ENCODE measurements around the gene MAPK14.
A peak's percentile ranks its signal among the peaks of the same experiment; 100 is the strongest.
"Not testable (repeated sequence)": the region's sequence is repeated elsewhere in the genome, so short reads cannot be mapped to it uniquely, and the experiment has no call there.

Gene MAPK14

DNA sequence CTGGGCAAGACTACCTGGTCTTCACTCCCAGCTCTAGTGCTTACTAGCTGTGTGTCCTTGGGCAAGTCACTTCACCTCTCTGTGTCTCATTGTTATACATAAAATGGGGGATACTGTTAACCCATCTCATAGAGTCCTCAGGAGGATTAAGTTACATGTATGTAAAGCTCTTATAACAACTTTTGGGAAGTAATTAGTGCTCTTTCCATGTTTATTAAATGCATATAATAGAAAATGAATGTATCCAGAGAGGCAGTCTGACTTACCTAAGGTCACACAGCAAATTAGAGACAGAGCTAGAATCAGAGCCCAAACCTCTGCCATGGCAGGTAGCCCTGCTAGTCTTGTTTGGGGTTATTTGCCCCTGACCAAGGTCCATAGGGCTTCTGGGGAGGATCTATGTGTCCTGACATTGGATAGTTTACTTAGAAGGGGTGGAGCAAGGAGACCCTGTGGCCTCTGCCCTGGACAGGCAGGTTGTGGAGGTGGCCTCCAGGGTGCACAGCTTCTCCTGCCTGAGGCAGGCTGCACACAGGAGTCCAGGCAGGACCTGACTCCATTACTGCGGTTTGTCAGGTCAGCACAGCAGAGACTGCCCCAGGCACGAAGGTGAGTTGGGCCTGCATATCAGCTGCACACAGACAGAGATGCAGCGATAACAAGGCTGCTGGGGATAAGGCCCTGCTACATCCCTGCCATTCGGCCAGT lies 94.3 kb downstream of the MAPK14 start:
- FAIRE-seq (no peak), DNase-seq (ENCODE audit: low spot score) (no peak)

DNA sequence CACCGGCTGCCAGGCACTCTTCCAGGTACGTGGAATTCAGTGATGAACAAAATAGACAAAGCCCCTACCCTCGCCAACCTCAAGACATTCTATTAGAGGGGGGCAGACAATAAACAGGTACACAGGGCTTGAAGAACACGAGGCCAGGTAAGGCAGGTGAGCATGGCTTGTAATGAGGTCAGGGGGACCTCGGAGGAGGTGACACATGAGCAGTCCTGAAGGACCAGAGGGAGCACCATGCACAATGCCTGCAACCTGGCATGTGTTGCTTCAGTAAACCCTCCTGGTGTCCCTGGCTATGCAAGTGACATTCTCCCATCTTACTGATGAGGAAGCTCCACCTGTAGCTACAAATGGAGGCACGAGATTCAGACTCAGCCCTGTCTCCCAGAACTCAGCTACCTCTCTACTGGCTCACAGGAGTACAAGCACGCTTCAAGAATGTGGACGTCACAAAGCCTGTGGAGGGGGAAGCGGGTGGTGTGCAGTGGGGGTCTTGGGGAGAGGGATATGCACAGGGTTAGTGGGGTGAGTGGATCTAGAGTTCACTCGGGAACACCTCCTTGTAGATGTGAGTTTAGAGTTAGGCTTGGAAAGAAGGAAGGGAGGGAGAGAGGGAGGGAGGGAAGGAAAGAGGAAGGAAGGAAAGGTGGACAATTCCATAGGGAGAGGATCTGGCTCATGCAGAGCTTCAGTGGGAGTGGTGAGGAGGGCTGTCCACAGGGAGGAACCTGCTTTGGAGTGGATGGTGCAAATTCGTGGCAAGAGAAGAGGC lies 95.1 kb downstream of the MAPK14 start:
- DNase-seq (ENCODE audit: low spot score) (no peak), FAIRE-seq (no peak)

GRCh38 chr6:36123270-36124139 lies 95.9 kb downstream of the MAPK14 start:
- DNase-seq (ENCODE audit: low spot score) (peak; percentile 75), FAIRE-seq (no peak)

GRCh38 chr6:36124346-36124745 lies 96.7 kb downstream of the MAPK14 start:
- not testable (repeated sequence) for FAIRE-seq; DNase-seq (ENCODE audit: low spot score)

DNA sequence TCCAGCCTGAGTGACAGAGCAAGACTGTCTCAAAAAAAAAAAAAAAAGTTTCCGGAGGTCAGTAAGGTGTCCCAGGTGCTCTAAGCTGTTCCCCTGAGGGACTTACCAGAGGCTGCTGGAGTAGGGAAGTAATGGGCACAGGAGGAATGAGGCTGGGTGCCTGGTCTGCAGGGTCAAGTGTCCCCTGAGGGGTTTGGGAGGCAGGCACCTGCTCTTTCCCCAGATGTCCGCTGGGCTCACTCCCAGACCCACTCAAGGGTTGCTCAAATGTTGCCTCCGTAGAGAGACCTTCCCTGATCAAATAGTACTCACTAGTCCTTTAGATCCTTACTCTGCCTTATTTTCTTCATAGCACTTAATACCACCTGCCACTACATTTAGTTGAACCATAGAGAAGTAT lies 97.3 kb downstream of the MAPK14 start:
- DNase-seq (ENCODE audit: low spot score) (no peak), FAIRE-seq (no peak)

DNA sequence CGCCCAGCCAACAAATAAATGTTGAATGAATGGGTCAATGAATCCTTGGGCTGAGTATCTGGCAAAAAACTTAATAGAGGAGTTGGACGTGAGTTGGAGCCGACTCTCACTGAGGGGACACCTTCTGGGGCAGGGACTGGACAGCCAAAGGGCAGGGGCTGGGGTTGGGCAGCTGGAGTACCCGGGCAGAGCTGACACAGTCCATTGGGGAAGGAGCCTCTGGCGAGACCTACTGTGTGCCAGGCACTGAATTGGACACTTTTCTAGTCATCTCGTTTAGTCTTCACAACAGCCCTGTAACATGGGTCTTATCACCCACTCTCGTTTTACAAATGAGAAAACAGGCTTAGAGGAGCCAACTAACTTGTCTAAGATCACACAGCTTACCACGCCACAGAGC lies 98.0 kb downstream of the MAPK14 start:
- FAIRE-seq (no peak), DNase-seq (ENCODE audit: low spot score) (no peak)

GRCh38 chr6:36126121-36126520 lies 98.5 kb downstream of the MAPK14 start:
- no peak for FAIRE-seq

DNA sequence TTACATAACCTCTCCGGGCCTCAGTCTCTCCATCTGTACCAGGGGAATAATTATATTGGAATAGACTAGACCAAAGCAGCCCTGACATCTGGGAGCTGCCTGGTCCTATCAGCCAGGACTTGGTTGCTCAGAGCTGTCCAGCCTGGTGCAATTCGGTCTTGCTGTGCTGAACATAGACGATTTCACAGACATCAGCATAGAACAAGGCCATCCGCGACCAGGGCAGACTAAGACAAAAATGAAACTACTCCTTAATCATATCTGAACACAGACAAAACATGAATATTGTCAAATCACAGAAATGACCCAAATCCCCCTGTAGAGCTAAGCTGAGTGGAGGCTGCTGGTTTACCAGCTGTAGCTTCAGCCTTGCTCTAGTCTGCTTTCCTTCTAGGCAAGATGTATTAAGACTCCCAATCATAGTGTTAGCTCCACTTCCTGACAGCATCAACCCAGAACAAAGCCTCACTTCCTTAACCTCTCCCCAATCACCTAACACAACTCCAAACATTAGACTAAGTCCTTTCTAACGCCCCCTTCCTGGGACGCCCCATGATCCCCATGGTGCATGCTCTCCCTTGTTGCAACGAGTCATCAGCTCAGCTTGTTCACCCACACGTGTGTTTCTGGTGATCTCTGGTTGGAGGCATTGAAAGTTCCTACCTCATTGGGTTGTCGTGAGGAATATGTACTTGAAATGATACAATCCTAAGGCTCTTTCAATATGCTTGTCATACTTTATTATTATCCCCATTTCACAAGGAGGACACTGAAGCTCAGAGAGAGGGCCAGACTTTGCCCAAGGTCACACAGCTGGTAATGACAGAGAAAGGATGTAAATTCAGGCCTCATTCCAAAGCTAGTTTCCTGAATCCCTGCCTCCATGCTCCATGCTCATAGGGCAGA lies 99.2 kb downstream of the MAPK14 start:
- FAIRE-seq (no peak), DNase-seq (ENCODE audit: low spot score) (no peak)

More at GRCh38 chr6:36126121-36126520, 98.5 kb downstream of the MAPK14 start:
- no peak for DNase-seq (ENCODE audit: low spot score)

DNA sequence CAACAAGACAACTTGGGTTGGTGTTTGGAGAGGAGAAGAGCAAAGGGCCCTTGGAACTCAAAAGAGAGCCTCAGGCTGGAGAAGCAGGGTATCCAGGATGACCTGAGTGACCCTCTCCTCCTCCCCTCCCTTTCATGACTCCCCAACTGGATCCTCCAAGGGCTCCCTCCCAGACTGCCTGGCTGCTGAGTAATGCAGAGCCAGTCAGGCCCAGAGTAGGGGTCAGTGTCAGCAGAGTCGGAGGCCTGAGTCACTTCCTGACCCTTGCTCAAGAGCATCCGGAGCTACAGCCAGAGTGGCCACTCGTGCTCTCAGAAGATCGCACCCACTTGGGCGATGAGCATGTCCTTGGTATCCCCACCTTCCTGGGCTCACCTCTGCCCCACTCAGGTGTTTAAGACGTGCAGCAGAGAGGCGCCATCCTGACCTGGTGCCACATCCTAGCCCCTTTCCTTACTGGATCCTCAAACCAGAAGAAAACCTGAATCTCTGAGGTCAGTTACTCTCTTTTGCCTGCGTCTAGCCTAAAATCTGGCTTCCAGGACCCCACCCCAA lies 99.9 kb downstream of the MAPK14 start:
- FAIRE-seq (no peak), DNase-seq (ENCODE audit: low spot score) (peak; percentile 33)

DNA sequence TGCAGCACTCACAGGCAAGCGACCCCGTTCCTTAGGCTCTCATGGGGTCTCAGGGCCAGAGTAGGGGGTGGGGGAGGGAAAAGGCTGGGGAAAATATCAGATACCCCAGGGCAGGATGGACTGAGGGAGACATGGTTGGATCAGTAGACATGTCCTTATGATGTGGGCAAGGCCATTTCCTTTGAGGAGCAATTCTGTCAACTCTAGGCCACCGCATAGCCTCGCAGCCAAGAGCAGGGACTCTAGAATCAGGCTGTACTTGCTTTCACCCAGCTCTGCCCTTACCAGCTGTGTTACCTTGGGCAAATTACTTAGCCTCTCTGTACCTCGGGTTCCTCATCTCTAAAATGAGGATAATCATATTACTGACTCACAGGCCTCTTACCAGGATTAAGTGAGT lies 100.5 kb downstream of the MAPK14 start:
- FAIRE-seq (no peak), DNase-seq (ENCODE audit: low spot score) (no peak)

GRCh38 chr6:36128793-36129192 lies 101.2 kb downstream of the MAPK14 start:
- DNase-seq (ENCODE audit: low spot score), result no peak
- no peak for FAIRE-seq

DNA sequence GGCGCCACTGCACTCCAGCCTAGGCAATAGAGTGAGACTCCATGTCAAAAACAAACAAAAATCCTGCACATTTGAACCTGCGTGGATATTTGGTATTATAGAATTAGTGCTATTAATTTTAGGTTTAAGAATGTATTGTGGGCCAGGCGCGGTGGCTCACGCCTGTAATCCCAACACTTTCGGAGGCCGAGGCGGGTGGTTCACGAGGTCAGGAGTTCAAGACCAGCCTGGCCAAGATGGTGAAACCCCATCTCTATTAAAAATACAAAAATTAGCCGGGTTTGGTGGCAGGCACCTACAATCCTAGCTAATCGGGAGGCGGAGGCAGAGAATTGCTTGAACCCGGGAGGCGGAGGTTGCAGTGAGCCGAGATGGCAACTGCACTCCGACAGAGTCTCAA lies 101.7 kb downstream of the MAPK14 start:
- DNase-seq (ENCODE audit: low spot score); FAIRE-seq: not testable (repeated sequence)

DNA sequence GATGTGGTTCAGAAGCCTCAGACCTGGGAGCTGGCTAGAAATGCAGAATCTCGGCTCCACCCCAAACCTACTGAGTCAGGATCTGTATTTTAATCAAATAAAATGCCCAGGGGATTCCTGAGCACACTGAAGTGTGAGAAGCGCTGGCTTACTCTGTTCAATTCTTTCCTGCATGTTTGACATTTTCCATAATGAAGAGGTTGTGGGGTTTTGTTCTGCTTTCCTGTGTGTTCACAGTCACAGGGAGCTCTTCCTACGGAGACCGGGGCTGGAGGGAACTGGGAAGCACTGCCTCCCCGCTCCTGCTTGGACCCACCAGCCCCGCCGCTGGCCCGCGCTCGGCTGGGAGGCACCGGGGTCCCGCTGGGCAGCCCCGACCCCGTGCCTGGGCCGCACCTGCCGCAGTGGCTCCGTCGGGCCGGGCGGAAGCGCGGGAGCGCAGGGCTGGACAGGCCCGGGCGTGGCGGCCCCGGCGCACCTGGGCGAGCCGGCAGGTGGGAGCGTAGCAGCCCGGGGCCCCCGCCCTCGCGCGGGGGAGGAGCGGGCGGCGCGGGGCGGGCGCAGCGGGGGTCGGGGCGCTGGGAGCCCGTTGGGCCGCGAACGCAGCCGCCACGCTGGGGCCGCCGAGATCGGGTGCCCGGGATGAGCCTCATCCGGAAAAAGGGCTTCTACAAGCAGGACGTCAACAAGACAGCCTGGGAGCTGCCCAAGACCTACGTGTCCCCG lies 102.5 kb downstream of the MAPK14 start, which contains the start of gene MAPK13:
Gene MAPK13, plus strand, starts transcription at position 573 of the 726 bp plus-strand sequence. Its CDS starts 70 bp downstream, at position 643.
- DNase-seq (ENCODE audit: low spot score) (no peak), FAIRE-seq (no peak)

DNA sequence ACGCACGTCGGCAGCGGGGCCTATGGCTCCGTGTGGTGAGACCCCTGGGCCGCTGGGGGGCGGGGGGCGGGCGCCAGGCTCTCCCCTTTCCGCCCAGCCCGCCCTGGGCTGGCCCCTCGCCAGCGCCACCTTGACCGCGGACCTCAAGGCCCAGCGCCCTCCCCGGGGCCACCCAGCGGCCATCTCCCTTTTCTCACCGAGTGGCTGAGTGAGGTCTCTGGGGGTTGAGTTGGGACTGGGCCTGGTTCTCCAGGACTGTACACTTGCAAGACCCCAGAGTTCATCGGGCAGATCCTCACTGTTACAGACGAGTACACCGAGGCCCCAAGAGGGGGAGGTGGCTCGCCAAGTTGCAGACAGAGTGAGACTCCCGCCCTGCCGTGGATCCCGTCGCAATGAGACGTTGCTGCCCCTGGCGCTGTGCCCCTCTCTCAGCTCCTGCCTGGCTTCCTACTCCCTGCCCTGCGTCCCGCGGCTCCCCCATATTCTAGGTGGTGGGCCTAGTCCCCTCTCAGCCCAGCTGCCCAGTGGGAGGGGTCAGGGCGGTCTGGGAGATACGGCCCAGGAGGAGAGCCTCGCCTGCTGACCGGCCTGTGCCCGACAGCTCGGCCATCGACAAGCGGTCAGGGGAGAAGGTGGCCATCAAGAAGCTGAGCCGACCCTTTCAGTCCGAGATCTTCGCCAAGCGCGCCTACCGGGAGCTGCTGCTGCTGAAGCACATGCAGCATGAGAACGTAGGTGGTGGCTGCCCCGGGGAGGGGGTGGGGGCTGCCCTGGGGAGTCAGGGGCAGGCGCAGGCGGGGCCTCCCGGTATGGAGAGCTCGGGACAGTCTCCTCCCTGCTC lies 103.3 kb downstream of the MAPK14 start:
- DNase-seq (ENCODE audit: low spot score), result no peak

DNA sequence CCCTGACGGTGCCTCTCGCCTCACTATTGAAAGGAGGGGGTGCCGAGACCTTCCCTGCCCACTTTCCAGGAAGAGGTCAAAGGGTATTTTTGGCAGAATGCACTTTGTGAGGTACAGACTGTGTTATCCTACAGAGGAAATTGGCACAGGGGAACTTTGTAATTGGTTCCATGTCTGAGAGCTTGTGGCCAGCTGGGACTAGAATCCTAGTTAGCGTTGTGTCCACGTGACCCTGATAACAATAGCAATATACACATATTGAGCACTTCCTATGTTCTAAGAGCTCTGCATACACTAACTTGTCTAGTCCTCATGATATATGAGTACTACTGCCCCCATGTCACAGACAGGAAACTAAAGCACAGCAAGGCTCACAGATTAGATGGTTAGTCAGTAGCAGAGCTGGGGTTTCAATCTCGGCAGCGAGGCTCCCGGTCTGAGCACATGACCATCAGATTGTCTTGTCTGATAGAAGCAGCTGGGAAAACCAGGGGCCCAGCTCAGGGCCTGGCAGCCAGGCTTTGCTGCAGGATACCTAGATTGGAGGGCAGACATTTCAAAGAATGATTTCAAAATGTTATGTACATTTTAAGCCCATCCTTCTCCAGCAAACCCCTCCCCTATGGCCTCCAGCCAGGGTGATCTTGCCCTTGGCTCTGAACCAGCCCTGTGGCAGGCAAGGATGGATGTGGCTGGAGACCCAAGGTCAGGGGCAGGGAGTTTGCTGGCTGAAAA lies 104.1 kb downstream of the MAPK14 start:
- FAIRE-seq (no peak), DNase-seq (ENCODE audit: low spot score) (no peak)

More for the DNA sequence above, 103.3 kb downstream of the MAPK14 start:
- FAIRE-seq, result no peak

DNA sequence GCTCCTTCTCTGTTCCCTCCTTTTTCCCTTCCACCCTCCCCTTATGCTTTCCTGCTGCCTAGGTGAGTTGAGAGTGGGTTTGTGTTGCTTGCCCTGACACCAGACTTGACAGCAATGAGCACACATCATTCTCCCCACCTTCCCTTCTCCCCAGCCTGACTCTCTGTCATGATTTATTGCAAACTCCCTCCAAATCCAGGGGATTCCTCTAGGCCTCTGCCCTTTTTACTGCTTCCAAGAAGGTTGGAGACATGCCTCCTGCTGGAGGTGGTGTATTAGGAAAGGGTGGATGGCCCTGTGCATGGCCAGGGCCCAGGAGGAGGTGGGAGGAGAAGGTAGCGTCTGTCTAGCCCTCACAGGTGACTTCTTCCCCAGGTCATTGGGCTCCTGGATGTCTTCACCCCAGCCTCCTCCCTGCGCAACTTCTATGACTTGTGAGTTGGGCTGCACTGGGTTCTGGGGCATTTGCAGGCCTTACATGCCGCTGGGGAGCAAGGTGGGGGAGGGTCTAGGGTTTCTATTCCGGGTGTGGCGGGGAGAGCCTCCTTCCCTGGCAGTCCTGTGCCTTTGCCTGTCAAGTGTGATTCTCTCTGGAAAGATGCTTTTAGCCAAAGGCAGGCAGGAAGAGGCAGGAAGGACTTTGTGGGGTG lies 104.8 kb downstream of the MAPK14 start:
- DNase-seq (ENCODE audit: low spot score) (no peak), FAIRE-seq (no peak)

GRCh38 chr6:36133148-36133547 lies 105.5 kb downstream of the MAPK14 start:
- FAIRE-seq (no peak), DNase-seq (ENCODE audit: low spot score) (no peak)

Data from urothelium cell line (cell line).